DMS53 treated with DMSO at 0.1 percent for 48 hours (cell line): ENCODE results near the gene PIGH.
"Not testable (repeated sequence)": the region's sequence is repeated elsewhere in the genome, so short reads cannot be mapped to it uniquely, and the experiment has no call there.

Source experiments
- DNase-seq: peaks from one replicate; lab custom pipeline; 2025; ENCODE audit not compliant: unreplicated experiment; lab: John Stamatoyannopoulos, UW

Gene PIGH

GRCh38 chr14:67553547-67553946 lies 46.5 kb downstream of the PIGH start:
- no peak for DNase-seq

GRCh38 chr14:67551940-67552339 lies 48.1 kb downstream of the PIGH start:
- DNase-seq = no peak

- no peak for DNase-seq
These were observed 48.9 kb downstream of the PIGH start for GRCh38 chr14:67551123-67551522.

GRCh38 chr14:67549734-67550133 lies 50.3 kb downstream of the PIGH start:
- DNase-seq = no peak

- DNase-seq = no peak
These were observed 52.8 kb downstream of the PIGH start for GRCh38 chr14:67547224-67547780.

GRCh38 chr14:67544590-67544989 lies 55.5 kb downstream of the PIGH start:
- DNase-seq = no peak

GRCh38 chr14:67542620-67543019 lies 57.4 kb downstream of the PIGH start:
- not testable (repeated sequence) for DNase-seq

GRCh38 chr14:67541448-67542387 lies 58.4 kb downstream of the PIGH start:
- no peak for DNase-seq
